Epithelial cell of esophagus (primary cell): ENCODE measurements around the gene BDNF.

Experiments used
- DNase-seq: peaks from one replicate; pipeline ENCODE4 v3.0.0; 2010; ENCODE audit warnings: low read depth
- H3K4me3 ChIP-seq: 2 replicates; pipeline ENCODE4 v1.5.1; 2011; ENCODE audit warnings: mild to moderate bottlenecking, low read length, control low read depth
- CTCF ChIP-seq: IDR thresholded peaks from 2 replicates; pipeline ENCODE4 v1.5.1; 2011; ENCODE audit warnings: low read depth, mild to moderate bottlenecking, low read length, control low read depth, inconsistent platforms; ENCODE audit not compliant: insufficient read depth; ENCODE audit errors: missing control alignments

The BDNF gene

GRCh38 chr11:27705873-27706820 is 5.9 kb upstream of the BDNF start:
- peak; percentile 43 for DNase-seq
- peak; percentile 79 for TF ChIP-seq CTCF
- no peak overlapping the region for H3K4me3 ChIP-seq

- H3K4me3 ChIP-seq, result no peak overlapping the region
- DNase-seq, result no peak
- TF ChIP-seq CTCF, result no peak
Observed at GRCh38 chr11:27703481-27703880, 3.2 kb upstream of the BDNF start.

GRCh38 chr11:27702811-27703210 is 2.6 kb upstream of the BDNF start:
- no peak for TF ChIP-seq CTCF
- H3K4me3 ChIP-seq, result no peak overlapping the region
- DNase-seq, result no peak

GRCh38 chr11:27701355-27702105 is 1.3 kb upstream of the BDNF start:
- TF ChIP-seq CTCF, result no peak
- DNase-seq, result peak; percentile 32
- H3K4me3 ChIP-seq, result peak overlapping the region; percentile 48

GRCh38 chr11:27699926-27700350 is 317 bp downstream of the BDNF start:
- H3K4me3 ChIP-seq, result peak overlapping the region; percentile 43
- TF ChIP-seq CTCF, result no peak
- no peak for DNase-seq

- peak overlapping the region; percentile 43 for H3K4me3 ChIP-seq
- DNase-seq, result peak; percentile 39
- no peak for TF ChIP-seq CTCF
Observed at GRCh38 chr11:27699242-27699925, 871 bp downstream of the BDNF start.
